HL-60 (cell line): ENCODE measurements around the gene SLC17A8.
"Not testable (repeated sequence)": the region's sequence is repeated elsewhere in the genome, so short reads cannot be mapped to it uniquely, and the experiment has no call there.

ENCODE experiments used
- DNase-seq, 2 experiments: peaks; one replicate each; pipeline ENCODE4 v3.0.0-alpha.2; 2010 to 2020; ENCODE audit warnings: low read depth in 1 of 2, low spot score in 1 of 2
- H3K27ac ChIP-seq: fragments of 250-450 bp; sonication (Bioruptor Pico); replicated peaks from 2 replicates; pipeline ENCODE4 v1.5.1; 2020; ENCODE audit warnings: mild to moderate bottlenecking, moderate library complexity
- H3K27me3 ChIP-seq: fragments of 250-450 bp; sonication (Bioruptor Pico); 2 replicates; pipeline ENCODE4 v1.5.1; 2021; ENCODE audit warnings: mild to moderate bottlenecking, moderate library complexity; ENCODE audit not compliant: insufficient read depth, poor library complexity, severe bottlenecking
- H3K4me3 ChIP-seq: replicated peaks from 2 replicates; pipeline ENCODE4 v1.5.1; 2011; ENCODE audit warnings: mild to moderate bottlenecking, control low read depth, low read length; ENCODE audit not compliant: insufficient read depth
- GABPA ChIP-seq: IDR thresholded peaks from 2 replicates; pipeline ENCODE4 v1.6.1; 2012; ENCODE audit warnings: low read depth
- POLR2AphosphoS5 ChIP-seq: IDR thresholded peaks from 2 replicates; pipeline ENCODE4 v1.6.1; 2012; ENCODE audit warnings: low read depth
- REST ChIP-seq: IDR thresholded peaks from 2 replicates; pipeline ENCODE4 v1.6.1; 2012; ENCODE audit warnings: low read depth; ENCODE audit not compliant: insufficient replicate concordance
- SPI1 ChIP-seq: IDR thresholded peaks from 2 replicates; pipeline ENCODE4 v1.6.1; 2012; ENCODE audit warnings: low read depth, mild to moderate bottlenecking, borderline replicate concordance
- long read RNA-seq: library from polyadenylated mRNA; unstranded; transcript quantifications from one replicate; pipeline ENCODE4 v2.0.0, GENCODE V29; 2020
- TF ChIP-seq, protein P1 (sequence below): IDR thresholded peaks from one replicate; pipeline ENCODE4 v1.5.1; 2011; ENCODE audit warnings: low read length, control low read depth, inconsistent platforms; ENCODE audit not compliant: insufficient read depth

SLC17A8 gene
- long read RNA-seq, result 0 reads

DNA sequence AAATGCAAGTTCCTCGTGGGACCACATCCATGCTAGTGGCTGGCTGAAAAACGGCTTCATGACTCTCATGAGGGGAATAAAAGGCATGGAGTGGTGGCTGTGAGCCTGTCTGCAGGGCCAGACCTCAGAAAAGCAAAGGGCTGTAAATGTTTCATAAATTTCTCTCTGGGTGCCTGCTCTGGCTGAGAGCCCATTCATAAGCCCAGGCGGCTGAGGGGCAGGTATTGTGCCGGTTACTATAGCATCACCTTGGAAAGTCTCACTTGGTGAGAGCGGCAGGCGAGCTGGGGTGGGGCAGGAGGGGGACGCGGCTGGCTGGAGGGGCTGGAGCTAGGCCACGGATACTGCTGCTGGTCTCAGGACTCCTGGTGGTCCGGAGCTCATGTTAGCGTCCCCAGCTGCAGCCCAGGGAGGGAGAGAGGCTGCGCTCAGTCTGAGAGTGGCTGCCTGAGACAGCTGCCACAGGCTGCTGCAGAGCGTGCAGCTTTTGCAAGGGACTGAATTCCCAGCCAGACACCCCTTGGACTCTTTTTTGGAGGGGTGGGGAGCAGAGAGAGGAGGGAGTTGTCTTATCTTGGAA is at the start of gene SLC17A8:
SLC17A8 (plus strand) TSS at position 431 of the 580 bp plus-strand sequence. CDS start 318 bp downstream, outside the sequence.
- Histone ChIP-seq H3K27ac (no peak within 1 kb of the TSS), H3K4me3 (no peak within 1 kb of the TSS), H3K27me3 (peaks cover 4% of the 10 kb centered on the region)
- TF ChIP-seq, protein P1, sequence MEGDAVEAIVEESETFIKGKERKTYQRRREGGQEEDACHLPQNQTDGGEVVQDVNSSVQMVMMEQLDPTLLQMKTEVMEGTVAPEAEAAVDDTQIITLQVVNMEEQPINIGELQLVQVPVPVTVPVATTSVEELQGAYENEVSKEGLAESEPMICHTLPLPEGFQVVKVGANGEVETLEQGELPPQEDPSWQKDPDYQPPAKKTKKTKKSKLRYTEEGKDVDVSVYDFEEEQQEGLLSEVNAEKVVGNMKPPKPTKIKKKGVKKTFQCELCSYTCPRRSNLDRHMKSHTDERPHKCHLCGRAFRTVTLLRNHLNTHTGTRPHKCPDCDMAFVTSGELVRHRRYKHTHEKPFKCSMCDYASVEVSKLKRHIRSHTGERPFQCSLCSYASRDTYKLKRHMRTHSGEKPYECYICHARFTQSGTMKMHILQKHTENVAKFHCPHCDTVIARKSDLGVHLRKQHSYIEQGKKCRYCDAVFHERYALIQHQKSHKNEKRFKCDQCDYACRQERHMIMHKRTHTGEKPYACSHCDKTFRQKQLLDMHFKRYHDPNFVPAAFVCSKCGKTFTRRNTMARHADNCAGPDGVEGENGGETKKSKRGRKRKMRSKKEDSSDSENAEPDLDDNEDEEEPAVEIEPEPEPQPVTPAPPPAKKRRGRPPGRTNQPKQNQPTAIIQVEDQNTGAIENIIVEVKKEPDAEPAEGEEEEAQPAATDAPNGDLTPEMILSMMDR, result no peak
- TF ChIP-seq POLR2AphosphoS5 (no peak), REST (no peak), SPI1 (no peak), GABPA (no peak)
- DNase-seq, result no peak

- H3K4me3 ChIP-seq, DNase-seq, H3K27ac ChIP-seq, H3K27me3 ChIP-seq: not testable (repeated sequence)
Measured at GRCh38 chr12:100308138-100308537, 48.7 kb upstream of the SLC17A8 start.

DNA sequence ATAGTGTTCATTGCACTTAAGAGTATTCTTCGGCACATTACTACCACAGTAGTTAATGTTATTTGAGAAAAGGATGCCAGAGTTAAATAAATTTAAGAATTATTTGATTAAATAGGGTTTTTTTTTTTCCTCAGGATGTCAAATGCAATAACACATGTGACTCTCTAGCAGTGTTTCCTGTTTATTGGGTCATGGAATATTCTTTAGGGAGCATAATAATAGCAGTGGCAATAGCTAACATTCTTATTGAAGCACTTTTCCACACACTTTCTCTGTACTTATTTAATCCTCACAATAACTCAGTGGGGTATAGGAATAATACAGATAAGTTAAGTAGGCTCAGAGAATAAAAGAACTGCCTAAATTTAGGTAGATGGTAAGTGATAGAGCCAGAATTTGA is 45.6 kb upstream of the SLC17A8 start:
- Histone ChIP-seq H3K4me3 (no peak overlapping the region), H3K27me3 (no peaks in the 10 kb centered on the region), H3K27ac (no peak overlapping the region)
- TF ChIP-seq SPI1, result no peak
- TF ChIP-seq, protein P1, result no peak
- TF ChIP-seq POLR2AphosphoS5, result no peak
- TF ChIP-seq REST, result no peak
- no peak for TF ChIP-seq GABPA
- no peak for DNase-seq

DNA sequence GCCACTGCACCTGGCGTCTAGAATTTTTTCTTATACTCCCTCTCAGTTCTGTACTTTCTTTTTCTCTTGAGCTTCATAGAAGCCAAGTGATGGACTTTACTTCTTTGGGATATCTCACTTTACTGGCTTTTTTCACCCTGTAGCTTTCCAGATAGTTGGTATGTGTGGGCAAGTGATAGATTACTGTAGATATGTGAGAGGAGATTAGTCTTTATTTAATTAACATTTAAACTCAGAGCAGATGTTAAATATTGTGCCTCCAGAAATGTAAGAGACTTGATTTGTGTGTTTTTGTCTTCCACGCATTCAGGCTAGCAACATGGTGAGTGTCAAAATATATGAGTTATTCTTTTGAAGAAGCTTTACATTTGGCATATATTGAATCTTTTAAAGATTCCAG is 39.5 kb upstream of the SLC17A8 start:
- TF ChIP-seq, protein P1, result no peak
- TF ChIP-seq REST, result no peak
- TF ChIP-seq SPI1, result no peak
- TF ChIP-seq GABPA, result no peak
- no peak for TF ChIP-seq POLR2AphosphoS5

More for the DNA sequence above, 39.5 kb upstream of the SLC17A8 start:
- no peak overlapping the region for H3K4me3 ChIP-seq
- no peak for DNase-seq
- no peak overlapping the region for H3K27ac ChIP-seq
- H3K27me3 ChIP-seq, result no peaks in the 10 kb centered on the region
